HG03159 (cell line): Measurements from ENCODE around the gene EXOC3L1.
A peak's percentile ranks its signal among the peaks of the same experiment; 100 is the strongest.

Source experiments
- ATAC-seq: cut with Tn5 transposase; IDR thresholded peaks from one replicate; pipeline ENCODE4 v1.9.1; 2021; ENCODE audit warnings: mild to moderate bottlenecking, moderate library complexity; ENCODE audit not compliant: unreplicated experiment

Gene EXOC3L1

GRCh38 chr16:67165121-67166078 lies 24.5 kb downstream of the EXOC3L1 start:
- ATAC-seq: no peak

DNA sequence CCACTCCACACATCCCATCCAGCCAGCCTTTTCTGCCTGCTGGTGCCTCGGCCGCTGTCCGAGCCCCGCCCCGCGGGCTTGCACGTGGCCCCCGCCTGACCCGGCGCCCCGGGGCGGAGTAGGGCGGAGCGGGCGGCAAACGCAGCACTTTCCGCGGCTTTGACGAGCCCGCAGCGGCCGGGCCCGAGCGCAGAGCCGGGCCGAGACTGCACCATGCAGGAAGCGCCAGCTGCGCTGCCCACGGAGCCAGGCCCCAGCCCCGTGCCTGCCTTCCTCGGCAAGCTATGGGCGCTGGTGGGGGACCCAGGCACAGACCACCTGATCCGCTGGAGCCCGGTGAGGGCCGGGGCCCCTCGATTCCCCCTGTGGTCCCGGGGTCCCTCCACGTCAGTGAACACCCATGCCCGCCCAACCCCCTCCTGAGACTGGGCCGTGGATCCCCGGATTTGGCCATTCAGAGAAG lies 25.3 kb downstream of the EXOC3L1 start, which contains the start of gene HSF4:
Gene HSF4, plus strand, starts transcription at position 147 of the 463 bp plus-strand sequence. Its CDS starts 67 bp downstream, at position 214.
- ATAC-seq: no peak

DNA sequence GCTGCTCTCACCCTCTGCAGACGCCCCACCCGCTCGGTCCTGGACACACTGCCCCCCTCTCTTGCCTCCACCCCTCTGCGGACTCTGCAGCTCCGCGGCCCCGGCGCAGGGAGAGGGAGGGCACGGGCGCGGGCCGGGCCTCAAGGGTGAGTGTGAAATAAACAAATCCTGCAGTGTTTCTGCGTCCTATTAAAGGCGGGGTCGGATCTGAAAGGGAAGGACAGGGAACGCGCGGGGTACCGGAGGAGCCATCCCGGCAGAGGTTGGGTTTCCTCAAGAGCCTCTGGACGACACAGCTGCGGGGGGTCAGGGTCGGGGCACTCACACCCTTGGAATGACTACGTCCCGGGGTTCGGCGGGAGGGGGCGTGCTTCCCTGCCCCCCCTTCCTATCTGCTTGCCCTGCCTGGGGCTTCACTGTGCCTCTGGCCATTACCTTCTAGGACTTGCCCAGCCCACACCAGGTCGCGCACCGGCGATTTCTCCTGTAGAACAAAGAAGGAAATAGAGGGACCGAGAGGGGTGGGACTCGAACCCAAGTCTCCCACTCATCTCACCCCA lies 25.9 kb downstream of the EXOC3L1 start:
- no peak for ATAC-seq

DNA sequence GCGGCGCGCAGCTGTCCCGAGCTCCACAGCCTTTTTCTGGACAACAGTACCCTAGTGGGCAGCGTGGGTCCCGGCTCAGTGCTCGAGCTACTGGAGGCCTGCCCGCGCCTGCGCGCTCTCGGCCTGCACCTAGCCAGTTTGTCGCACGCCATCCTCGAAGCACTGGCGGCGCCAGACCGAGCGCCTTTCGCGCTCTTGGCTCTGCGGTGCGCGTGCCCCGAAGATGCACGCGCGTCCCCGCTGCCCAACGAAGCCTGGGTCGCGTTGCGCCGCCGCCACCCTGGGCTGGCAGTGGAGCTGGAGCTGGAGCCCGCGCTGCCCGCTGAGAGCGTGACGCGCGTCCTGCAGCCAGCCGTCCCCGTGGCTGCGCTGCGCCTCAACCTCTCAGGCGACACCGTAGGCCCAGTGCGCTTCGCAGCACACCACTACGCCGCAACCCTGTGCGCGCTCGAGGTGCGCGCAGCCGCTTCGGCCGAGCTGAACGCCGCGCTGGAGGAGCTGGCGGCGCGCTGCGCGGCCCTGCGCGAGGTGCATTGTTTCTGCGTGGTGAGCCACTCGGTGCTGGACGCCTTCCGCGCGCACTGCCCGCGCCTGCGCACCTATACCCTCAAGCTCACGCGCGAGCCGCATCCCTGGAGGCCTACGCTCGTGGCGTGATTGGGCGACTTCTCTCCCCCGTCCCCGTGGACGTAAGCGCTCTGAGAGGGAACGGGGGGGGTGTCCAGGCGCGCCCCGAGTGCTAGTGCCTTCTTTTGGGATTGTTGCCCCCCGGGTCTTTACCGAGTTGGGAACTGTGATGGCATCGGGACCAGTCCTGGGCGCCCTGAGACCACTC lies 26.6 kb downstream of the EXOC3L1 start:
- ATAC-seq: no peak

DNA sequence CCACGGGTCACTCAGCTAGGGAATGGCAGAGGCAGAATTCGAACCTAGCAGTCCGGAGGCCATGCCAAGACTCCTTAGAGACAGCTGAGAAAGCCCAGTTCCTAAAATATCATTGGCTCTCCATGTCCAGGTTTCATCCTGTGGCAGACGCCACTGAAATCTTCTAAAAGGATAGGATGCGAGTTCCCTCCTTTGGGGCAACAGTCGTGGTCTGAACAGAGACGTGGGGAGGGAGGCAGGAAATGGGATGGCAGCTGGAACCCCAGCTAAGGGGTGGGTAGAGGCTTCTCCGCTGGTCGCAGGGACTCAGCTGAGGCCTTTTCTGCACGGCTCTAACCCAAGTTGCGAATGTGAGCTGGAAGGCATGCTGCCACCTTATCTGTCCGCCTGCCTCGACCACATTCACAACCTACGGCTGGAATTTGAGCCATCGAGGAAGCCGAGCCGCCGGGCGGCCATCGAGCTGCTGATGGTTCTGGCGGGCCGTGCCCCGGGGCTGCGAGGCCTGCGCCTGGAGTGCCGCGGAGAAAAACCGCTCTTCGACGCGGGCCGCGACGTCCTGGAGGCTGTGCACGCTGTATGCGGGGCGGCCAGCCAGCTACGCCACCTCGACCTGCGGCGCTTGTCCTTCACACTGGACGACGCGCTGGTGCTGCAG lies 27.3 kb downstream of the EXOC3L1 start:
- ATAC-seq: no peak

- ATAC-seq: no peak
Measured at GRCh38 chr16:67161595-67162058, 28.3 kb downstream of the EXOC3L1 start.

DNA sequence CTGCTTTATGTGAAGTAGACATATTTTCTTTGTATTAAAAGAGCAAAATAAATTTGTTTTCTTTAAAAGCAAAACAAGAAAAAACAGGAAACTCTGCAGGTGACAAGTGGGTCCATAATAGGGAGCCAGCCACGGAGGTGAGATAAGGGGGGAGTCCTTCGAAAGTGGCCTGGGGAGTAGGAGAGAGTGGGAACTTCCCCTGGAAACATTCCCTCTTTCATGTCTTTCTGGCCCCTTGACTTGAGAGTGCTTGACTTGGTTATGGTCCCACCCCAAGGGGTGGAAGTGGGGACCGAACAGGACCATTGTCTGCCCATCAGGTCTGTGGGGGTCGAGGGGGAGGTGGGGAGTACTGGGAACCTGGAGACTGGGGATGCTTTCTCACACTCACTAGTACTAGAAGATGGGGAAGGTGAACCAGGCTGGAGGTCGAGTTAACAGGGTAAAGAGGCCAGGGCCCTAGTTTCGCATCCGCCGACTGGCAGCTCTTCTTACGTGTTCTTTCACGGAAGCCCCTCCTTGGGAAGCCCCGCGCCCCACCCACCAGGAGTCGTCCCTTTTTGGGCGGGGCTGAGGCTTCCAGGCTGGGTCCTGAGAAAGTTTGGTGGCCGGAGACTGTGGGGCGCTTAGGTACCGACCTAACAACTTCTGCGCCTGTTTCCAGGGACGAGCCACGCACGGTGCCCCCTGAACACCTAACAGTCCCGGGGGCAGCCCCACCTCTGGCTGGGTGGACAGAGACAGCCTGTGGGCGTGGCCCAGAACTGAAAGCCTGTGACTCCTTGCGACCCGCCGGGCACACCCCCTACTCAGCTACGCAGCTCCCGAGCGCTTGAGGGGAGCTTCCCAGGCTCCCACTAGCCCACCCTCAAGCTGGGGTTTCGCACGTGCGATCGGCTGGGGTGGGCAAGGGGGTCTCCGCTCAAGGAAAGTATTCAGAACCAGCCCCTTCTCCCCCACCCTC lies 31.0 kb downstream of the EXOC3L1 start:
- peak; percentile 37 for ATAC-seq

DNA sequence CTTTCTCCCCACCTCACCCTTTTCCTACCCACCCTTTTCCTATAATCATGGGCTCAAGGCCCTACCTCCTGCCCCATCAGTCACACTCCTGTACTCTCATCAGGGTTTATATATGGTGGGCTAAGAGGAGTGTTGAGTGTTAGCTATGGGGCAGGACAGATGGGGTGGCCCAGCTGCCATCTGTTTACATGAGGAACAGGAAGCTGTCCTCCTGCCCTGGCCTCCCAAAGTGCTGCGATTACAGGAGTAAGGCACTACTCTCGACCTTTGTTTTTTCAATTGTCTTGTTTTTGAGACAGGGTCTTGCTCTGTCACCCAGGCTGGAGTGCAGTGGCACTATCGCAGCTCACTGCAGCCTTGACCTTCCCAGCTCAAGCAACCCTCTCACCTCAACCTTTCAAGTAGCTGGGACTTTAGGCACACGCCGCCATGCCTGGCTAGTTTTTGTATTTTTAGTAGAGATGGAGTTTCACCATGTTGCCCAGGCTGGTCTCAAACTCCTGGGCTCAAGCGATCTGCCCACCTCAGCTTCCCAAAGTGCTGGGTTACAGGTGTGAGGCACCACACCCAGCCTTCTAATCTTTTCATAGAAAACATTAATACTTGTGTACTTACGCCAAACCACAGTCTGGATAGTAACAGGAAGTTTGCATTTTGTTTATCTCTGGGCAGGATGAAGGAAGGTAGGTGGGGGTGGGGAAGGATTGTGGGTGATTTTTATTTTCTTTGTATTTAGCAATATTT lies 31.9 kb downstream of the EXOC3L1 start:
- ATAC-seq: no peak

DNA sequence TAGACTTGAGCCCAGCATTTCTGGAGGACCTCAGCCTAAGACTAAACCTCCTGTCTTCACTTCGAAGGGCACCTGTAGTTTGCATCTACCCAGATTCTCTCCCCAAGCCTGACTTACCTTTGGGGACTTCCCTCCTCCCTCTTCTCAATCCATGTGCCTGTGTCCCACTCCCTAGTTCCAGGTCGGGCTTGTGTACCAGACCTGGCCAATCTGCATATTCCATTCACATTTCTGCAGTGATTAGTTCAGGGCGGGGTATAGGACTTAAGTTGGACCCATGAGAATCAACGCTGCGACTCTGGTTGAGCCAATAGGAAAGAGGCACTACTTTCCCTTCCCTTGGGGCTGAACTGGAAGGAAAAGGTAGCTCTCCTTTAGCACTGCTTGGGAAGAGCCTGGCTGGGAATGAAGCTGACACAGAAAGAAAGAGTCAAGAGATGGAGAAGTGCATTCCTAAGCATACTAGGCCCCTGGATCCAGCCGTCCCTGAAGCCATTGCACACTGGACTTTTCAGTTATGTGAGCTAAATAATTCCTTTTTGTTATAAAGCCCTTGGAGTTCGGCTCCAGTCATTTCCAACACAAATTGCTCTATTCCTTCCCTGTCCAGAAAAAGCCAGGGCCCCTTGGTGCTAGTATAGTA lies 32.7 kb downstream of the EXOC3L1 start:
- no peak for ATAC-seq

DNA sequence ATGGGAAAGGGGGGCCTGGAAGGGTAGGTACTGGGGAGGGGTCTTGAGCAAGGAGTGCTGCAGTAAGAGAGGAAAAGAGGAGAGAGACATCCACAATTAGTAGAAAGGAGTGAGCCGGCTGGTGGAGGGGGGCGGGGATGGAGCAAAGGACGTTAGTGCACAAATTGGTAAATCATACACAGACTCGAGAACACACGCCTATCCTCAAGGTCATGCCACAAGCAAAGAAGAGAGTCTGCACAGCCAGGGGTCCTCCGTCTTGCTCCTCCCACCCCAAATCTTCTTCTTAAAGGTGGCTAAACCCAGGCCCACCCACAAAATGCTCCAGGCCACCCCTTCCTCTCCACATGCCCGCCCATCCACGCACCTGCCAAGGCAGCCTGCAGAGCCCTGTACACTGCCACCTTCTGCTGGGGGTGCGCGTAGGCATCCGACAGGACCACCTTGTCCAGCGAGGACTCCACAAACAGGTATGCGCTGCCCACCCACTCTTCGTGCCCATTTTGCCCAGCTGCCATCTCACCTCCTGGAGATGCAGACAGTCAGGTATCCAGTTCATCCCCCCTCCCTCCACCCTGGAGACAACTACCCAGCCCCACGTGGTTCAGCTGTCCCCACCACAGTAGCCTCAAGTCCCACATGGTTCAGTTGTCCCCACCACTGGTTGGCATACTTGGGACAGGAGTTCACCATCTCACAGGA lies 33.6 kb downstream of the EXOC3L1 start:
- no peak for ATAC-seq

GRCh38 chr16:67155295-67156142 lies 34.4 kb downstream of the EXOC3L1 start:
- ATAC-seq: no peak

DNA sequence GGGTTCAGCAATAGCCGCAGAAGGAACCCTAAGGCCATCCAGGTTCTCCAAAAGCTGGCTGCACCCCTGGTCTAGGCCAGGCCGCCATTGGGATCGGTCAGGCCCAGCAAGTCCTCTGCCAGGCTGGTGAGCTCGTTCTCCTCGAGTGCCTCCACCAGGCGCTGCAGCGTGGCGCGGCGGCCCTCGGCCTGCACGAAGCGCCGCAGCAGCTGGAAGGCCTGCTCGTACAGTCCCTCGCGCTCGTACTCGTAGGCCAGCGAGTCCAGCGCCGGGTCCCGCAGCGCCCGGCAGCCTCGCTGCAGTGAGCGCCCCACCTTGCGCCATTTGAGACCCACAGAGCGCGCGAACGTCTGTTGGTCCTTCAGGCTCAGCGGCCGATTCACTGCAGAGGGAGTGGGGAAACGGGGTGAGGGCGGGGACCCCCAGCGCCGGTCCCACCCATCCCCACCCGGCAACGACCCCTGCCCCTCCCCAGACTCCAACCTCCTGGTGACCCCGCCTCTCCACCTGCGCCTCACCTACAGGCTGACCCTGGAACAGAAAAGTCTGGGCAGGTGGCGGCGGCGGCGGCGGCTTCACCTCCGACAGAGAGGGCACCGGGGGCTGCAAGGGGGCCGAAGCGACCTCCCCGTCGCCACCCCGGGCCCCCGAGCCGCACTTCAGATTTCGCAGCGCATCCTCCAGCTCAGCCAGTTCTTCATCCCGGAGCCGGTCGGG lies 35.2 kb downstream of the EXOC3L1 start:
- ATAC-seq: no peak

DNA sequence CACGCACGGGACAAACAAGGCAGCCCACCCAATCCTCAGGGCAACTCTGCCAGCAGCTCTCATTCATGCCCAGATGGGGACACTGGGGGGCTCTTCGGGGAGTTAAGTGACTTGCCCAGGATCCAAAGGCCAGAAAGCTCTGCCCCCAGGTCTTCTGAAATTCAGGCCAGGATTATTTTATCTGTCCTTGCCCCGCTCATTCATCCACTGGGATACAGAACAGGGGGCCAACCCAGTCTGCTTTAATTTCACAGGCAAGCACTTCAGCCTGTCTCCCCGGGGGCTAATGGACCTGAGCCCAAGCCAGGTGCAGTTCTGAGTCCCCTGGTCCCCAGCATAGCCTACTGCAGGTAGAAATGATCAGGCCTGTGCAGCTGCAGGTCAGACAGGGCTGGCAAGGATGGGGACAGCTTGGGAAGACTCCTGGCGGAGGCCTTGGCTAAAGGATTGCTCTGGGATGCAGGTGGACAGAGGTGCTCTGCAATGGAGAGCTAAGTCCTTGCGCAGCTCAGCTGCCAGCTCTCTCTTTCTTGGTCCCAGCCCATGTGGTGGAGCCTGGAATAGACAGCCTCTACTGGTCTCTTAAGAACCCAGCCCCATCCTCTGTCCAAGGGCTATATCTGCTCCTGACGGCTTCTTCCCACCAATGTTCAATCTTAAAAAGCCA lies 38.4 kb downstream of the EXOC3L1 start:
- no peak for ATAC-seq

- ATAC-seq: peak; percentile 49
Measured at GRCh38 chr16:67150833-67151396, 39.0 kb downstream of the EXOC3L1 start, which contains the start of gene B3GNT9. Gene B3GNT9, minus strand, starts transcription at chr16:67150998. Its CDS starts 513 bp downstream, at chr16:67150485.
